Epithelial cell of proximal tubule (primary cell): Measurements from ENCODE around the gene DMPK. TPM values are rescaled to one million over a fixed set of nuclear protein-coding genes. Genes with fewer than 3 reads are reported as not detected.
"Not testable (repeated sequence)": the region's sequence is repeated elsewhere in the genome, so short reads cannot be mapped to it uniquely, and the experiment has no call there.

Source experiments
- DNase-seq: peaks from one replicate; pipeline ENCODE4 v3.0.0-alpha.2; 2011; ENCODE audit warnings: low read depth
- H3K4me3 ChIP-seq: 2 replicates; pipeline ENCODE4 v1.5.1; 2011; ENCODE audit warnings: low read depth, mild to moderate bottlenecking, low read length
- CTCF ChIP-seq: conservative IDR thresholded peaks from 2 replicates; pipeline ENCODE4 v1.5.1; 2012; ENCODE audit warnings: low read depth, mild to moderate bottlenecking, low read length
- total RNA-seq: library from RNA; depleted of rRNA; stranded (reverse); fragments of >200 nt; gene quantifications from 2 replicates; pipeline ENCODE4 v1.2.3, GENCODE V29; 2015

The DMPK gene
- total RNA-seq, 1 donor from 2014 or later = 21.0 TPM

DNA sequence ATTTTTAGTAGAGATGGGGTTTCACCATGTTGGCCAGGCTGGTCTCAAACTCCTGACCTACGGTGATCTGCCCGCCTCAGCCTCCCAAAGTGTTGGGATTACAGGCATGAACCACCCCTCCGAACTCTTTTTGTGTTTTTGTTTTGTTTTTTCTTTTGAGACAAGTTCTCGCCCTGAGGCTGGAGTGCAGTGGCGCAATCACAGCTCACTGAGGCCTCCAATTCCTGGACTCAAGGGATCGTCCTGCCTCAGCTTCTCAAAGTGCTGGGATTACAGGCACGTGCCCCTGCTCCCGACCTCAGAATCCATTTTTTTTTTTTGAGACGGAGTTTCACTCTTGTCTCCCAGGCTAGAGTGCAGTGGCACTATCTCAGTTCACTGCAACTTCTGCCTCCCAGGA lies 24.6 kb downstream of the DMPK start:
- no peak for DNase-seq
- H3K4me3 ChIP-seq = no peak overlapping the region
- TF ChIP-seq CTCF = no peak

DNA sequence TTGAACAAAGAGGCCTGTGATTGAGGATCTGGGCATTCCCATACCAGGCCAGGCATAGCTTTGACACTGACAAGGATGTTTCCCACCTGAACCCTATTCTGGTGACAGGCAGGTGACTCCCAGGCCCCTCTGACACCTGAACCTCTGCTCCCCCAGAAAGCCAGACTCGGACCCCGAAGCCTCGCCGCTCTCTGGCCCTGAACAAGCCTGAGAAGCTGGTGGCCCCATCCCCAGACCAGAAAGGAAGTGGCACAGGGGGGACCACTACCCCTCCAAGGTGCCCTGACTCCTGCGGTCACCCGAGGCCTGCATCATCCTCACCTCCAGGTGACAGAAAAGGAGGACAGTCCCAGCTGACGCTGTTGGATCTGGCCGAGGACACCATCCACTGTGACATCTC lies 28.0 kb downstream of the DMPK start:
- TF ChIP-seq CTCF = no peak
- no peak for DNase-seq
- H3K4me3 ChIP-seq = no peak overlapping the region

- DNase-seq = no peak
- TF ChIP-seq CTCF = peak; percentile 10
- H3K4me3 ChIP-seq = no peak overlapping the region
Measured at GRCh38 chr19:45753548-45753947, 28.7 kb downstream of the DMPK start.

- no peak for TF ChIP-seq CTCF
- no peak for DNase-seq
- H3K4me3 ChIP-seq = no peak overlapping the region
Measured at GRCh38 chr19:45752639-45753038, 29.7 kb downstream of the DMPK start.

- DNase-seq, H3K4me3 ChIP-seq: not testable (repeated sequence)
Measured at GRCh38 chr19:45751483-45751882, 30.8 kb downstream of the DMPK start.

- DNase-seq = no peak
- no peak for TF ChIP-seq CTCF
Measured at GRCh38 chr19:45747513-45747912, 34.8 kb downstream of the DMPK start.

GRCh38 chr19:45746866-45747265 lies 35.4 kb downstream of the DMPK start:
- DNase-seq = no peak
- no peak overlapping the region for H3K4me3 ChIP-seq
- TF ChIP-seq CTCF = no peak

More at GRCh38 chr19:45747513-45747912, 34.8 kb downstream of the DMPK start:
- no peak overlapping the region for H3K4me3 ChIP-seq

DNA sequence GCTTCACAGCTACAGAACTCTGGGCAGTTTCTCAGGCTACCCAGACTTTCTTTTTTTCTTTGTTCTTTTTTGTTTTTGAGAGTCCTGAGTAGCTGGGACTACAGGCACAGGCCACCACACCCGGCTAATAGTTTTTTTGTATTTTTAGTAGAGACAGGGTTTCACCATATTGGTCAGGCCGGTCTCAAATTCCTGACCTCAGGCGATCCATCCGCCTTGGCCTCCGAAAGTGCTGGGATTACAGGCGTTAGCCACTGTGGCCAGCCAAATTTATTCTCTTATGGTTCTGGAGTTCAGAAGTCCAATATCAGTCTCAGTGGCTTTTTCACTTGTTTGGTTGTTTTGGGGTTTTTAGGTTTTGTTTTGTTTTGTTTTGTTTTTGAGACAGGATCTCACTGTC lies 36.7 kb downstream of the DMPK start:
- no peak for TF ChIP-seq CTCF
- no peak overlapping the region for H3K4me3 ChIP-seq
- DNase-seq = no peak
